HepG2 (cell line): ENCODE data around the gene ERCC2. TPM values are rescaled to one million over a fixed set of nuclear protein-coding genes. Genes with fewer than 3 reads are reported as not detected.
A peak's percentile ranks its signal among the peaks of the same experiment; 100 is the strongest.

ENCODE experiments used
- ARNT ChIP-seq: fragments of 450-650 bp; IDR thresholded peaks from 2 replicates; pipeline ENCODE4 v1.6.1; 2017
- BCL3 ChIP-seq: sonication (generic); formaldehyde crosslinking; IDR thresholded peaks from 2 replicates; pipeline ENCODE4 v1.5.1; 2020; ENCODE audit warnings: mild to moderate bottlenecking, missing genetic modification reagents, moderate library complexity
- BCLAF1 ChIP-seq: fragments of 450-650 bp; IDR thresholded peaks from 2 replicates; pipeline ENCODE4 v1.6.1; 2017; ENCODE audit warnings: mild to moderate bottlenecking
- DMAP1 ChIP-seq: IDR thresholded peaks from 2 replicates; pipeline ENCODE4 v1.6.1; 2016
- DNMT1 ChIP-seq: sonication (generic); formaldehyde crosslinking; IDR thresholded peaks from 2 replicates; pipeline ENCODE4 v1.5.1; 2020; ENCODE audit warnings: mild to moderate bottlenecking, missing genetic modification reagents
- ELF3 ChIP-seq: IDR thresholded peaks from 2 replicates; pipeline ENCODE4 v1.6.1; 2016; ENCODE audit warnings: missing genetic modification reagents, missing compliant biosample characterization
- ERF ChIP-seq: IDR thresholded peaks from 2 replicates; pipeline ENCODE4 v1.6.1; 2018; ENCODE audit warnings: missing biosample characterization, missing genetic modification reagents
- GPBP1L1 ChIP-seq: sonication (generic); formaldehyde crosslinking; IDR thresholded peaks from 2 replicates; pipeline ENCODE4 v1.5.0; 2020; ENCODE audit warnings: mild to moderate bottlenecking, missing genetic modification reagents
- HBP1 ChIP-seq: IDR thresholded peaks from 2 replicates; pipeline ENCODE4 v1.6.1; 2016; ENCODE audit warnings: low read depth, control low read depth
- KAT7 ChIP-seq: IDR thresholded peaks from 2 replicates; pipeline ENCODE4 v1.6.1; 2018; ENCODE audit warnings: borderline replicate concordance, missing compliant biosample characterization
- KDM1A ChIP-seq: IDR thresholded peaks from 2 replicates; pipeline ENCODE4 v1.6.1; 2016; ENCODE audit warnings: missing compliant biosample characterization
- KDM2A ChIP-seq: sonication (generic); formaldehyde crosslinking; IDR thresholded peaks from 2 replicates; pipeline ENCODE4 v1.4.0; 2020; ENCODE audit warnings: low read depth, missing genetic modification reagents, borderline replicate concordance
- PHF8 ChIP-seq: sonication (generic); formaldehyde crosslinking; IDR thresholded peaks from 2 replicates; pipeline ENCODE4 v1.5.0; 2020; ENCODE audit warnings: missing genetic modification reagents
- SP2 ChIP-seq: sonication (generic); formaldehyde crosslinking; IDR thresholded peaks from 2 replicates; pipeline ENCODE4 v1.5.1; 2020; ENCODE audit warnings: mild to moderate bottlenecking, missing genetic modification reagents
- ZBTB20 ChIP-seq: sonication (generic); formaldehyde crosslinking; IDR thresholded peaks from 2 replicates; pipeline ENCODE4 v1.8.1; 2023; ENCODE audit warnings: missing genetic modification reagents, low read depth, mild to moderate bottlenecking, borderline replicate concordance
- ZBTB7A ChIP-seq: sonication (generic); formaldehyde crosslinking; IDR thresholded peaks from 2 replicates; pipeline ENCODE4 v1.8.0; 2022; ENCODE audit warnings: mild to moderate bottlenecking, missing genetic modification reagents
- ZNF329 ChIP-seq: sonication (generic); formaldehyde crosslinking; IDR thresholded peaks from 2 replicates; pipeline ENCODE4 v1.9.0; 2021; ENCODE audit warnings: low read depth, mild to moderate bottlenecking, missing genetic modification reagents
- ZNF687 ChIP-seq: sonication (generic); formaldehyde crosslinking; IDR thresholded peaks from 2 replicates; pipeline ENCODE4 v1.5.1; 2020; ENCODE audit warnings: mild to moderate bottlenecking, missing genetic modification reagents, moderate library complexity
- ZZZ3 ChIP-seq: sonication (generic); formaldehyde crosslinking; IDR thresholded peaks from 2 replicates; pipeline ENCODE4 v1.4.0; 2020; ENCODE audit warnings: missing genetic modification reagents, mild to moderate bottlenecking, borderline replicate concordance
- polyA plus RNA-seq, 8 experiments: library from polyadenylated mRNA; depleted of rRNA in 3 of 8; stranded (reverse) in 7 of 8; unstranded in 1 of 8; fragments of >200 nt; fragmentation: Illumina TruSeq in 4 of 8; extraction: Trizol in 4 of 8; gene quantifications; 2 replicates each; pipeline versions ENCODE4 v1.2.1 to v1.2.3, GENCODE V29; 2011 to 2016; ENCODE audit warnings: low read depth in 4 of 8, missing spikeins in 1 of 8, mixed read lengths in 1 of 8; ENCODE audit not compliant: insufficient read depth in 1 of 8
- total RNA-seq, 5 experiments: library from RNA; depleted of rRNA; stranded (reverse); fragments of >200 nt; fragmentation: Illumina TruSeq; extraction: Trizol; gene quantifications; 2 replicates each; pipeline ENCODE4 v1.2.3, GENCODE V29; 2016; ENCODE audit warnings: low read depth in 1 of 5

Gene ERCC2
- total and polyA plus RNA-seq, 2 of the 13 experiments (the other 11 are each of a cell fraction or from before 2014, with no cell fraction given): 25.4 to 49.2 TPM

GRCh38 chr19:45406226-45407090 is 36.1 kb upstream of the ERCC2 start, which contains the start of gene POLR1G (continued):
- peak; percentile 83 for TF ChIP-seq ZNF687 (CRISPR knock-in tag)
- peak; percentile 69 for TF ChIP-seq PHF8
- peak; percentile 47 for TF ChIP-seq DMAP1 (CRISPR knock-in tag)
- peak; percentile 47; the same call in 1 of the 2 replicates for TF ChIP-seq BCL3 (CRISPR knock-in tag)
- TF ChIP-seq GPBP1L1: no peak
- no peak for TF ChIP-seq KDM1A (CRISPR knock-in tag)
- no peak for TF ChIP-seq ELF3 (CRISPR knock-in tag)
- TF ChIP-seq ZZZ3 (CRISPR knock-in tag): peak; percentile 53; the same call in 1 of the 2 replicates
- peak; percentile 70 for TF ChIP-seq KDM2A (CRISPR knock-in tag)
- no peak for TF ChIP-seq ZBTB7A (CRISPR knock-in tag)
- no peak for TF ChIP-seq SP2 (CRISPR knock-in tag)
- TF ChIP-seq ZNF329 (CRISPR knock-in tag): no peak; the same call in 1 of the 2 replicates
- TF ChIP-seq HBP1: 0 out of 2 replicates have a peak, but pooled peaks have one; percentile 42
- TF ChIP-seq ARNT: no peak
- TF ChIP-seq ZBTB20 (CRISPR knock-in tag): no peak
- no peak for TF ChIP-seq BCLAF1
- no peak for TF ChIP-seq DNMT1 (CRISPR knock-in tag)
- no peak for TF ChIP-seq KAT7
- no peak for TF ChIP-seq ERF (CRISPR knock-in tag)
